Upper lobe of left lung (tissue), 6 donors: ENCODE measurements around the gene ITGB3. TPM values are rescaled to one million over a fixed set of nuclear protein-coding genes. Genes with fewer than 3 reads are reported as not detected.

ENCODE experiments used
- ATAC-seq, 2 donors: fragments of 200-7000 bp; cut with Tn5 transposase; one replicate each; pipeline ENCODE4 v1.9.1; 2022; ENCODE audit warnings: mild to moderate bottlenecking in 2 of 2, moderate library complexity in 2 of 2; ENCODE audit not compliant: low FRiP score in 2 of 2
- DNase-seq, 2 donors: peaks; one replicate each; pipeline ENCODE4 v3.0.0-alpha.2; 2019 to 2020
- H3K27ac ChIP-seq, 4 donors: fragments of 200-600 bp; sonication (generic); one replicate each; pipeline ENCODE4 v1.5.1; 2016 to 2019
- H3K27me3 ChIP-seq, 4 donors: fragments of 200-600 bp; sonication (generic); one replicate each; pipeline ENCODE4 v1.5.1; 2017 to 2019
- H3K36me3 ChIP-seq, 4 donors: fragments of 200-600 bp; sonication (generic); one replicate each; pipeline ENCODE4 v1.5.1; 2016 to 2019
- H3K4me1 ChIP-seq, 4 donors: fragments of 200-600 bp; sonication (generic); one replicate each; pipeline ENCODE4 v1.5.1; 2018 to 2019
- H3K4me3 ChIP-seq, 4 donors: fragments of 200-600 bp; sonication (generic); one replicate each; pipeline ENCODE4 v1.5.1; 2017 to 2019; ENCODE audit warnings: mild to moderate bottlenecking in 2 of 4, moderate library complexity in 1 of 4
- H3K9me3 ChIP-seq, 4 donors: fragments of 200-600 bp; sonication (generic); one replicate each; pipeline ENCODE4 v1.5.1; 2018 to 2019
- CTCF ChIP-seq, 6 experiments: fragments of 450-650 bp in 4 of 6; fragments of 200-600 bp in 2 of 6; sonication (generic) in 2 of 6; IDR thresholded peaks; one replicate each; pipeline ENCODE4 v1.5.1; 2016 to 2019; ENCODE audit warnings: antibody characterized with exemption in 6 of 6
- EP300 ChIP-seq, 4 donors: sonication (generic); formaldehyde crosslinking; IDR thresholded peaks; one replicate each; pipeline ENCODE4 v1.5.1; 2017; ENCODE audit warnings: antibody characterized with exemption in 4 of 4, control low read depth in 2 of 4
- POLR2A ChIP-seq, 4 donors: fragments of 450-650 bp; IDR thresholded peaks; one replicate each; pipeline ENCODE4 v1.5.1; 2016 to 2017; ENCODE audit warnings: antibody characterized with exemption in 4 of 4, mild to moderate bottlenecking in 2 of 4
- POLR2AphosphoS5 ChIP-seq, 2 donors: sonication (generic); formaldehyde crosslinking; IDR thresholded peaks; one replicate each; pipeline ENCODE4 v1.5.1; 2017; ENCODE audit warnings: antibody characterized with exemption in 2 of 2
- WGBS, 2 donors: methylation state at CpG; one replicate each; pipeline ENCODE4 v1.1.5; 2017 to 2018; 5-methylcytosine and 5-hydroxymethylcytosine counted together
- total RNA-seq, 6 donors: library from RNA; depleted of rRNA in 4 of 6; stranded (reverse); fragments of >200 nt in 4 of 6; gene quantifications; one replicate each; pipeline versions ENCODE4 v1.1.0 to v1.2.1, GENCODE V29; 2016 to 2021
- donor health status: DM: no; HTN: no; CAD: no; lungs with moderate emphysema.
- donor health status: DM: no; HTN: yes; CAD: no; lungs with severe emphysema.

ITGB3 gene
- total RNA-seq, 6 donors from 2014 or later, result 3.4 to 17.8 (median 9.8) TPM

GRCh38 chr17:47207143-47208067, 46.2 kb upstream of the ITGB3 start:
- peaks cover 17 to 33% (median 23%) of the 10 kb centered on the region in 4 donors for H3K4me1 ChIP-seq
- DNase-seq (no peak), ATAC-seq (no peak)
- no peaks in the 10 kb centered on the region for H3K9me3 ChIP-seq
- H3K36me3 ChIP-seq, result no peaks in the 10 kb centered on the region
- no peaks in the 10 kb centered on the region for H3K27me3 ChIP-seq
- no peak for TF ChIP-seq POLR2A (IDR thresholded peaks at IDR 0.05)
- no peak for TF ChIP-seq CTCF (IDR thresholded peaks at IDR 0.05)
- TF ChIP-seq EP300 (IDR thresholded peaks at IDR 0.05), result no peak
- no peak for TF ChIP-seq POLR2AphosphoS5 (IDR thresholded peaks at IDR 0.05)
- H3K4me3 ChIP-seq, result no peak overlapping the region
- H3K27ac ChIP-seq, result peak overlapping the region in 2 of 4 donors; percentile 80 to 82
- 85 to 88% methylated on average over 8 of the region's 8 CpGs for WGBS, 2 donors

GRCh38 chr17:47208744-47209488, 44.7 kb upstream of the ITGB3 start, which contains the start of gene MYL4:
Gene MYL4, plus strand, starts transcription at chr17:47209348. Its CDS starts 75 bp downstream, at chr17:47209423.
- no peaks in the 10 kb centered on the region for H3K9me3 ChIP-seq
- peak within 1 kb of the TSS in 1 of 4 donors; percentile 35 for H3K27ac ChIP-seq
- no peak within 1 kb of the TSS for H3K4me3 ChIP-seq
- H3K36me3 ChIP-seq, result no peaks in the 10 kb centered on the region
- no peak for TF ChIP-seq POLR2A (IDR thresholded peaks at IDR 0.05)
- TF ChIP-seq CTCF (IDR thresholded peaks at IDR 0.05), result no peak
- TF ChIP-seq POLR2AphosphoS5 (IDR thresholded peaks at IDR 0.05), result no peak
- no peak for TF ChIP-seq EP300 (IDR thresholded peaks at IDR 0.05)
- H3K27me3 ChIP-seq, result no peaks in the 10 kb centered on the region
- WGBS, 2 donors, result 77 to 80% methylated on average over 4 to 6 of the region's 6 CpGs
- no peak for ATAC-seq
- no peak for DNase-seq
- peaks cover 17 to 32% (median 21%) of the 10 kb centered on the region in 4 donors for H3K4me1 ChIP-seq

GRCh38 chr17:47209499-47209898, 44.1 kb upstream of the ITGB3 start:
- Histone ChIP-seq H3K9me3 (no peaks in the 10 kb centered on the region), H3K4me1 (peaks cover 16 to 26% (median 18%) of the 10 kb centered on the region in 4 donors), H3K36me3 (no peaks in the 10 kb centered on the region), H3K4me3 (no peak overlapping the region), H3K27ac (peak overlapping the region in 1 of 4 donors; percentile 35), H3K27me3 (no peaks in the 10 kb centered on the region)
- DNase-seq (no peak), ATAC-seq (no peak)
- 96 to 100% methylated on average over 3 of the region's 3 CpGs for WGBS, 2 donors
- TF ChIP-seq CTCF (IDR thresholded peaks at IDR 0.05), result no peak

GRCh38 chr17:47210105-47210504, 43.5 kb upstream of the ITGB3 start:
- ATAC-seq, result no peak

More at GRCh38 chr17:47210105-47210504, 43.5 kb upstream of the ITGB3 start:
- TF ChIP-seq CTCF (IDR thresholded peaks at IDR 0.05) (no peak), POLR2A (IDR thresholded peaks at IDR 0.05) (no peak), POLR2AphosphoS5 (IDR thresholded peaks at IDR 0.05) (no peak), EP300 (IDR thresholded peaks at IDR 0.05) (no peak)
- Histone ChIP-seq H3K9me3 (no peaks in the 10 kb centered on the region), H3K27ac (peak overlapping the region in 1 of 4 donors; percentile 35), H3K27me3 (no peaks in the 10 kb centered on the region), H3K36me3 (no peaks in the 10 kb centered on the region), H3K4me1 (peaks cover 10 to 20% (median 12%) of the 10 kb centered on the region in 4 donors), H3K4me3 (no peak overlapping the region)
- WGBS, 2 donors, result 38 to 67% methylated on average over 3 of the region's 3 CpGs
- DNase-seq, result no peak
